ENCODE results near the gene TLR3. TPM values are rescaled to one million over a fixed set of nuclear protein-coding genes. Genes with fewer than 3 reads are reported as not detected.

The TLR3 gene
- total and polyA plus RNA-seq, 10 of the 15 experiments (the other 5 are each of a cell fraction or from before 2014, with no cell fraction given): under 0.01 to 0.05 (median 0.03) TPM; not detected in 7

DNA sequence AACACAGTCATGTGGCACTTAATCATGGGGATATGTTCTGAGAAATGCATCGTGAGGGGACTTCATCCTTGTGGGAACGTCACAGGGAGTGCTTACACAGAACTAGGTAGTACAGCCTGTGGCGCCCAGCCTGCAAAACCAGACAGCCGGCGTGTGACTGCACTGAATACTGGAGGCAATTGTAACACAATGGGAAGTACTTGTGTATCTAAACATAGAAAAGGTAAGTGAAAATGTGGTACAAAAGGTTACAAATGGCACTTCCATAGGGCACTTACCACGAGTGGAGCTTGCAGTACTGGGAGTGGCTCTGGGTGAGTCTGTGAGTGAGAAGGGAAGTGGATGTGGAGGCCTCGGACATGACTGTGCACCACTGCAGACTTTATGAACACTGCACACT is 5.2 kb downstream of the TLR3 start (continued):
- TF ChIP-seq TCF7 (IDR thresholded peaks at IDR 0.05; ENCODE audit: borderline replicate concordance): no peak
- TF ChIP-seq CREM (IDR thresholded peaks at IDR 0.05; ENCODE audit: low read depth): no peak
- TF ChIP-seq, protein P1, sequence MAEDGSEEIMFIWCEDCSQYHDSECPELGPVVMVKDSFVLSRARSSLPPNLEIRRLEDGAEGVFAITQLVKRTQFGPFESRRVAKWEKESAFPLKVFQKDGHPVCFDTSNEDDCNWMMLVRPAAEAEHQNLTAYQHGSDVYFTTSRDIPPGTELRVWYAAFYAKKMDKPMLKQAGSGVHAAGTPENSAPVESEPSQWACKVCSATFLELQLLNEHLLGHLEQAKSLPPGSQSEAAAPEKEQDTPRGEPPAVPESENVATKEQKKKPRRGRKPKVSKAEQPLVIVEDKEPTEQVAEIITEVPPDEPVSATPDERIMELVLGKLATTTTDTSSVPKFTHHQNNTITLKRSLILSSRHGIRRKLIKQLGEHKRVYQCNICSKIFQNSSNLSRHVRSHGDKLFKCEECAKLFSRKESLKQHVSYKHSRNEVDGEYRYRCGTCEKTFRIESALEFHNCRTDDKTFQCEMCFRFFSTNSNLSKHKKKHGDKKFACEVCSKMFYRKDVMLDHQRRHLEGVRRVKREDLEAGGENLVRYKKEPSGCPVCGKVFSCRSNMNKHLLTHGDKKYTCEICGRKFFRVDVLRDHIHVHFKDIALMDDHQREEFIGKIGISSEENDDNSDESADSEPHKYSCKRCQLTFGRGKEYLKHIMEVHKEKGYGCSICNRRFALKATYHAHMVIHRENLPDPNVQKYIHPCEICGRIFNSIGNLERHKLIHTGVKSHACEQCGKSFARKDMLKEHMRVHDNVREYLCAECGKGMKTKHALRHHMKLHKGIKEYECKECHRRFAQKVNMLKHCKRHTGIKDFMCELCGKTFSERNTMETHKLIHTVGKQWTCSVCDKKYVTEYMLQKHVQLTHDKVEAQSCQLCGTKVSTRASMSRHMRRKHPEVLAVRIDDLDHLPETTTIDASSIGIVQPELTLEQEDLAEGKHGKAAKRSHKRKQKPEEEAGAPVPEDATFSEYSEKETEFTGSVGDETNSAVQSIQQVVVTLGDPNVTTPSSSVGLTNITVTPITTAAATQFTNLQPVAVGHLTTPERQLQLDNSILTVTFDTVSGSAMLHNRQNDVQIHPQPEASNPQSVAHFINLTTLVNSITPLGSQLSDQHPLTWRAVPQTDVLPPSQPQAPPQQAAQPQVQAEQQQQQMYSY (CRISPR knock-in tag; IDR thresholded peaks at IDR 0.05): no peak
- TF ChIP-seq NFXL1 (IDR thresholded peaks at IDR 0.05; ENCODE audit: borderline replicate concordance): no peak
- no peak for TF ChIP-seq MTA2 (IDR thresholded peaks at IDR 0.05; ENCODE audit: low read depth)

DNA sequence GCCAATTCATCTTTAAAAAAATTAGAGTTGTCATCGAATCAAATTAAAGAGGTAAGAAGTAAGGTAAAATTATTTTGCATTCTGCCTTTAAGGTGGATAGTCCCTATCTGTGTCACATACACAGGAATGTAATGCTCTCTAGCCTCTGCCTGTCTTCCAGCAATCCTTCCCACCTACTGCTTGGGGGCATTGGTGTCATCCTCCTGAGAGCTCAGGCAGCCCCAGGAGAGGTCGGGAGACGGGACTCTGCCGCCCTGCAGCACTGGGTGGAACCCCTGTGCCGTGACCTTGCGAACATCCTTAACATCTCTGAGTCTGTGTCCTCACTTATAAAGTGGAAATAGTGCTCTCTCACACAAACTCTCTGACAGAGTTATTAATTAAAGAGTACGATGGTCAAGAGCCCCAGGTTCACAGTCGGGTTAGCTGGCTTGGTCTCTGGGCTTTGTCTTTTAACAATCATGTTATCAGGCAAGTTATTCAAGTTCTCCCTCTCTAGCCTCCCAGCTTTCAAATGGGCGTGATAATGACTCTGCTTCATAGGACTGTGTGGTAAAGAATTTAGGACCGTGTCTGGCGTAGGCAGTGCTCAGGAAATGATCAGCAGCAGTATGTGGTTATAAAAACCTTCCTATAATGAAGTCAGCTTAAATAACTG is 10.2 kb downstream of the TLR3 start:
- Histone ChIP-seq H3K4me2 (ENCODE audit: control insufficient read depth, insufficient read depth) (no peak overlapping the region), H3K4me1 (ENCODE audit: control insufficient read depth, insufficient read depth, low read length) (no peaks in the 10 kb centered on the region), H3K4me3 (no peak overlapping the region), H3K36me3 (ENCODE audit: control insufficient read depth in 2 of 2, insufficient read depth in 2 of 2, low read length in 1 of 2) (no peaks in the 10 kb centered on the region), H3K27ac (ENCODE audit: control insufficient read depth, insufficient read depth) (no peak overlapping the region), H2AFZ (ENCODE audit: control insufficient read depth, low read depth, low read length) (no peak overlapping the region), H3K9ac (ENCODE audit: control insufficient read depth, insufficient read depth, low read length) (no peak overlapping the region), H3K9me3 (replicated peaks; ENCODE audit: control insufficient read depth, insufficient read depth, low read length) (no peaks in the 10 kb centered on the region), H3K79me2 (ENCODE audit: control insufficient read depth, insufficient read depth, low read length) (no peaks in the 10 kb centered on the region), H3K27me3 (replicated peaks in 1 of 2; ENCODE audit: control insufficient read depth in 2 of 2, insufficient read depth in 2 of 2, low read length in 1 of 2) (no peaks in the 10 kb centered on the region; a peak in 1 of 4 replicates), H4K20me1 (ENCODE audit: control insufficient read depth, insufficient read depth) (no peaks in the 10 kb centered on the region)
- ChIA-PET CTCF (interaction anchor here (1.0 to 1.1 kb wide), 2 partner anchors 11 to 59 kb away, joined by 3 to 4 read pairs; no protein-coding TSS in a partner anchor), SMC1A (ENCODE audit: uncharacterized antibody, unreplicated experiment) (interaction anchor here (0.6 to 2.9 kb wide), 2 partner anchors 11 to 1485 kb away, joined by 3 to 9 read pairs; partner anchors contain the start of gene TLR3), POLR2A (no interaction called here), RAD21 (ENCODE audit: unreplicated experiment) (no interaction called here)
- ATAC-seq (no peak), DNase-seq (ENCODE audit: low read depth, low spot score) (no peak), FAIRE-seq (no peak)
- intact Hi-C loops (cut with micrococcal nuclease; ENCODE audit: unreplicated experiment) (no loop called here), in situ Hi-C loops (cut with MboI) (no loop called here)
- WGBS (ENCODE audit: insufficient coverage, insufficient replicate concordance, low lambda C conversion rate, missing lambda C conversion rate): 36% methylated on average over 11 of the region's 11 CpGs
- TF ChIP-seq CHD2 (IDR thresholded peaks at IDR 0.05; ENCODE audit: borderline replicate concordance, low read depth, low read length): no peak
- TF ChIP-seq, protein P2, sequence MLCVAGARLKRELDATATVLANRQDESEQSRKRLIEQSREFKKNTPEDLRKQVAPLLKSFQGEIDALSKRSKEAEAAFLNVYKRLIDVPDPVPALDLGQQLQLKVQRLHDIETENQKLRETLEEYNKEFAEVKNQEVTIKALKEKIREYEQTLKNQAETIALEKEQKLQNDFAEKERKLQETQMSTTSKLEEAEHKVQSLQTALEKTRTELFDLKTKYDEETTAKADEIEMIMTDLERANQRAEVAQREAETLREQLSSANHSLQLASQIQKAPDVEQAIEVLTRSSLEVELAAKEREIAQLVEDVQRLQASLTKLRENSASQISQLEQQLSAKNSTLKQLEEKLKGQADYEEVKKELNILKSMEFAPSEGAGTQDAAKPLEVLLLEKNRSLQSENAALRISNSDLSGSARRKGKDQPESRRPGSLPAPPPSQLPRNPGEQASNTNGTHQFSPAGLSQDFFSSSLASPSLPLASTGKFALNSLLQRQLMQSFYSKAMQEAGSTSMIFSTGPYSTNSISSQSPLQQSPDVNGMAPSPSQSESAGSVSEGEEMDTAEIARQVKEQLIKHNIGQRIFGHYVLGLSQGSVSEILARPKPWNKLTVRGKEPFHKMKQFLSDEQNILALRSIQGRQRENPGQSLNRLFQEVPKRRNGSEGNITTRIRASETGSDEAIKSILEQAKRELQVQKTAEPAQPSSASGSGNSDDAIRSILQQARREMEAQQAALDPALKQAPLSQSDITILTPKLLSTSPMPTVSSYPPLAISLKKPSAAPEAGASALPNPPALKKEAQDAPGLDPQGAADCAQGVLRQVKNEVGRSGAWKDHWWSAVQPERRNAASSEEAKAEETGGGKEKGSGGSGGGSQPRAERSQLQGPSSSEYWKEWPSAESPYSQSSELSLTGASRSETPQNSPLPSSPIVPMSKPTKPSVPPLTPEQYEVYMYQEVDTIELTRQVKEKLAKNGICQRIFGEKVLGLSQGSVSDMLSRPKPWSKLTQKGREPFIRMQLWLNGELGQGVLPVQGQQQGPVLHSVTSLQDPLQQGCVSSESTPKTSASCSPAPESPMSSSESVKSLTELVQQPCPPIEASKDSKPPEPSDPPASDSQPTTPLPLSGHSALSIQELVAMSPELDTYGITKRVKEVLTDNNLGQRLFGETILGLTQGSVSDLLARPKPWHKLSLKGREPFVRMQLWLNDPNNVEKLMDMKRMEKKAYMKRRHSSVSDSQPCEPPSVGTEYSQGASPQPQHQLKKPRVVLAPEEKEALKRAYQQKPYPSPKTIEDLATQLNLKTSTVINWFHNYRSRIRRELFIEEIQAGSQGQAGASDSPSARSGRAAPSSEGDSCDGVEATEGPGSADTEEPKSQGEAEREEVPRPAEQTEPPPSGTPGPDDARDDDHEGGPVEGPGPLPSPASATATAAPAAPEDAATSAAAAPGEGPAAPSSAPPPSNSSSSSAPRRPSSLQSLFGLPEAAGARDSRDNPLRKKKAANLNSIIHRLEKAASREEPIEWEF (IDR thresholded peaks at IDR 0.05; ENCODE audit: insufficient replicate concordance, low read depth, low read length): no peak
- BruUV-seq (replicated peaks): no TSS peak
